NCI-H2171 treated with DMSO at 0.1 percent for 48 hours (cell line): Measurements from ENCODE around the gene CRAT.
A peak's percentile ranks its signal among the peaks of the same experiment; 100 is the strongest.

ENCODE experiments used
- DNase-seq: peaks from one replicate; lab custom pipeline; 2025; lab: John Stamatoyannopoulos, UW

The CRAT gene

GRCh38 chr9:129089246-129089645 lies 21.3 kb downstream of the CRAT start:
- DNase-seq: no peak

GRCh38 chr9:129084087-129084486 lies 26.5 kb downstream of the CRAT start:
- DNase-seq: no peak

DNA sequence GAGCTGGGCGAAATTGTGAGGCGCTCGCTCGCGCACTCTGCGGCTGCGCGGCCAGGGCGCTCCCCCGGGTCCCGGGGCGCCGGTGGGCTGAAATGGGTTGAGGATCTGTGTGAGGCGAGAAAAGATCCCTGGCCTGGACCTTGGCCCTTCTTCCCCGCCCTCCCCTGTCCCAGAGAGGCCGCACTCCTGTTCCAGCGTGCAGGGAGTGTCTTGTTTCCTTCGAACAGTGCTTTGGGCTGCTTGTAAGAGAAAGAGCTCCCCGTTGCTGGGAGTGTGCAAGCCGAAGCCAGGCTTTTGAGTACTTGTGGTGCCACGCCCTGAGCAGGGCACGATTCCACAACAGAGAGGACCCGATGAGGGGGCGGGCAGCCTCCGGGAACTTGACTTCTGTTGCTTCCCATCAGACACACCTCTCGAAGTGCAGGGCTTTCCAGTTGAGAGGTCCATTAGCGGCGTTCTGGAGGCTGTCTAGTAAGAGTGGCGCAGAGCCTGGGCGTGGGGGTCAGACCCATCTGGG lies 29.1 kb downstream of the CRAT start:
- DNase-seq: peak; percentile 54

DNA sequence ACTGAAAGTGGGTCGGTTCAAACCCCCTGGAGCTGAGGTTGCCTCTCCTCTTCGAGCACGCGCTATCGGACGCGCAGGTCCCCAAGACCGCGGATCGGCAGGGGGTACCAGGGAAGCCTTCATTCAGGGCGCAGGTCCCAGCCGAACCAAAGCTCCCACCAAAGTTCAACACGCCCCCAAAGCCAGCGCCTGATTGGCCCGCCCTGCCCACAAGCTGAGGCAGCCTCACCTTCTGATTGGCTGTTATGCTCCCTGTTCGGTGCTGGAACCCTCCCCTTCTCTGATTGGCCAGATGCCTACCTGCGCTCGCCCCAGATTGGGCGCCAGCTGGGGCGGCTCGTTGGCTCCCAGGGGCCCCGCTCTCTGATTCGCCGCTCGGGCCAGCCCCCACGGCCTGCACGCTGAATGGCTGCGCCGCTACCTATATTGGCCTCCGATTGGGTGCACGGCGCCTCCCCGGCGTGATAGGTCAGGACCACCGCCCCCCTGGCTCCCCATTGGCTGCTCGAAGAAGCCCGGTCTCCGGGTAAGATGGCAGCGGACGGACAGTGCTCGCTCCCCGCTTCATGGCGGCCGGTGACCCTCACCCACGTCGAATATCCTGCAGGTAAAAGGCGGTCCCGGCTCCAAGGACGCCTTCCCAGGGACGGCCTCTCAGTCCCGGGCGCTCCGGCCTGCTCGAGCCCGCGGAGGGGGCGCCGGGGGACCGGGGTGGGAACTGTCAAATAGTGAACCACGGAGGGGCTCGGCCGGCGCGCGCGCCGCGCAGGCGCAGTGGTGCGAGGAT lies 29.8 kb downstream of the CRAT start, which contains the start of gene DOLPP1:
Gene DOLPP1 (plus strand): TSS at position 511 of the 787 bp plus-strand sequence. CDS start 21 bp downstream, at position 532.
- peak; percentile 100 for DNase-seq

DNA sequence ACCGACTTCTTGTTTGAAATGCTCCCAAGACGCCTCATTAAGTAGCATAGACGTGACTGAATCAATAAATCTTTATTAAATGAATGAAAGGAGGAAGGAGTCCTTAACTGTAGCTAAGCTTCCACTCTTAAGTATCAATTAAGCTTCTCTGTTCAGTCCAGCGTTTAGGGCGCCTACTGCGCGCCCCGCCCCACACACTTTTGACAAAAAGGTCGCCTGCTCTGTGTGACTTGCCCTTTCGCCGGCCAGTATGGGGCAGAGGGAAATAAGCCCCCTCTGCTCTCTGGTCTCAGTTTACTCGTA lies 30.3 kb downstream of the CRAT start:
- DNase-seq: peak; percentile 30

DNA sequence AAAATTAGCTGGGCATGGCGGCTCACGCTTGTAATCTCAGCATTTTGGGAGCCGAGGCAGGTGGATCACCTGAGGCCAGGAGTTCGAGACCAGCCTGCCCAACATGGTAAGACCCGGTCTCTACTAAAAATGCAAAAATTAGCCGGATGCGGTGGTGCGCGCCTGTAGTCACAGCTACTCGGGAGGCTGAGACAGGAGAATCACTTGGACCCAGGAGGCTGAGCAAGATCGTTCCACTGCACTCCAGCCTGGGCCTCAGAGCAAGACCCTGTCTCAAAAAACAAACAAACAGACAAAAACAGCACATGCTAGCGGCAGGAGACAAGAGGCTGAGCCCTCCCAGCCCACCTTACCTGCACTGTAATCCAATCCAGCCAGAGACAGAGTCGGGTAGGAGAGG lies 30.8 kb downstream of the CRAT start:
- DNase-seq: no peak

DNA sequence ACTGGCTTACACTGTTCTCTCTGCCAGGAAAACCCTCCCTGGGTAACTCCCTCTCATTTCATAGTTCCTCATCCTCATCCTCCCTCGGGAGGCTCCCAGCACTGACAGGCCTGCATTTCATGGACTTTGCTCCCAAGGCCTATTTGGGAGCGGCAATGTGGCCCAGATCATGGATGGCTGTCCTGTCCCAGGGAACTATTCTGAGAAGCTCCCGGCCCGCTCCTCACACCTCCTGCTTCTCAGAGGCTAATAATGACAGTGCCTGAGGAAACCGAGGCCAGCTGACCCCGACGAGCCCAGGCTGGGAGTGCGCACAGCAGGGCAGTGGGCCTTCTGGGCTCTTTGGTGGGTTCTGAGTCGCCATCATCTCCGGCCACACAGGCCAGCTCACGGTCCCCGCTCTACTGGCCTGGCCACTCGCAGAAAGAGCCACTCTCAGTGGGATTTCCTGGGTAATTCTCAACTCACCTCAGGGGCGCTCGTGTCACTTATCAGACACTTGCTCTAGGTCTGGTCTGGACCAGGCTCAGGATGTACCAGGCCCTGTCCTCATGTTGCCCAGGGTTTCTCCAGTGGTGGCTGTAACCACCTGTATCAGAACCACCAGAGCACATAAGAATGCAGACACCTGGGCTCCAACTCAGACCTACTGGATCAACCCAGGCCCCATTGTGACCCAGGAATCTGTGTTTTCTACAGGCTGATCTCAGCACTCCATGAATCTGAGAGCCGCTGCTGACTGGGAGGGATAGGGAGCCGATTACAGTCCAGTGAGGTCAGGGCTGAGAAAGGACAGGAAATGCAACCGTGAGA lies 31.7 kb downstream of the CRAT start:
- no peak for DNase-seq

DNA sequence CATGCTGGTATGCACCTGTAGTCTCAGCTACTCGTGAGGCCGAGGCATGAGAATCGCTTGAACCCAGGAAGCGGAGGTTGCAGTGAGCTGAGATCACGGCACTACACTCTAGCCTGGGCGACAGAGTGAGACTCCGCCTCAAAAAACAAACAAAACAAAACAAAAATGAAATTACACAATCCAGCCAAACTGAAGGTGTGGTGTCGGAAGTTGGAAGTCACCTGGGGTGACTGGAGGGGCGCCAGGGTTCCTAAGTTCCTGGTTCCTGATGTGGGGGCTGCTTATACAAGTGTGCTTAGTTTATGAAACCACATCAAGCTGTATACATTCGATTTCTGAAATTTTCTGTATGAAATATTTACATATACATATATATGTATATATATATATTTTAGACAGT lies 33.4 kb downstream of the CRAT start:
- DNase-seq: no peak

GRCh38 chr9:129076640-129077037 lies 34.0 kb downstream of the CRAT start:
- DNase-seq: no peak

GRCh38 chr9:129075996-129076639 lies 34.5 kb downstream of the CRAT start:
- DNase-seq: no peak

GRCh38 chr9:129074106-129074505 lies 36.5 kb downstream of the CRAT start:
- DNase-seq: no peak

- no peak for DNase-seq
These were observed 37.2 kb downstream of the CRAT start for GRCh38 chr9:129073404-129073803.

- no peak for DNase-seq
These were observed 38.4 kb downstream of the CRAT start for GRCh38 chr9:129072171-129072570.

DNA sequence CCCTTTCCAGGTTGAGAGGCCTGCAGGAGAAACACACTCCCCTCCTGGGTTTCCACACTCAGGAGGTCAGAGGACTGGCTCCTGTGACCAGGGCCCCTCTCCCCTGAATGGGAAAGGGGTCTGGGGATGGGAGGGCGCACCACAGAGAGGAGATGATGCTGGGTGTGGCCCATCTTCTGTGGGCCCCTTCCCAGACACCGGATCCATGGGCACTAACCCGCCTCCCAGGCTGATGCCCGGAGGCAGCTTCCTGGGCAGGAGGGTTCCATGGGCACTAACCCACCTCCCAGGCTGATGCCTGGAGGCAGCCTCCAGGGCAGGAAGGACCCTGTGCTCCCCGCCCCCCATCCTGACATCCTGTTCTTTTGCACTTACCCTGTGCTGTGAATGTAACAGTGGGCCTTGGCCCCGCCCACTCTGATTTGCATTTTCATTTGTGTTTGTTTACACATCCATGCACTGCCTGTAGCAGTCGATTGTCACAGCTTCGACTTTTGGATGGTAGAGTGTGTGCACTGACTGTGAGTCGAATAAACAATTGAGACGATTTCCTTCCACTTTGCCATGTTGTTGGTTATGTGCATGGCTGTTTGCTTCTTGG lies 39.0 kb downstream of the CRAT start:
- no peak for DNase-seq

DNA sequence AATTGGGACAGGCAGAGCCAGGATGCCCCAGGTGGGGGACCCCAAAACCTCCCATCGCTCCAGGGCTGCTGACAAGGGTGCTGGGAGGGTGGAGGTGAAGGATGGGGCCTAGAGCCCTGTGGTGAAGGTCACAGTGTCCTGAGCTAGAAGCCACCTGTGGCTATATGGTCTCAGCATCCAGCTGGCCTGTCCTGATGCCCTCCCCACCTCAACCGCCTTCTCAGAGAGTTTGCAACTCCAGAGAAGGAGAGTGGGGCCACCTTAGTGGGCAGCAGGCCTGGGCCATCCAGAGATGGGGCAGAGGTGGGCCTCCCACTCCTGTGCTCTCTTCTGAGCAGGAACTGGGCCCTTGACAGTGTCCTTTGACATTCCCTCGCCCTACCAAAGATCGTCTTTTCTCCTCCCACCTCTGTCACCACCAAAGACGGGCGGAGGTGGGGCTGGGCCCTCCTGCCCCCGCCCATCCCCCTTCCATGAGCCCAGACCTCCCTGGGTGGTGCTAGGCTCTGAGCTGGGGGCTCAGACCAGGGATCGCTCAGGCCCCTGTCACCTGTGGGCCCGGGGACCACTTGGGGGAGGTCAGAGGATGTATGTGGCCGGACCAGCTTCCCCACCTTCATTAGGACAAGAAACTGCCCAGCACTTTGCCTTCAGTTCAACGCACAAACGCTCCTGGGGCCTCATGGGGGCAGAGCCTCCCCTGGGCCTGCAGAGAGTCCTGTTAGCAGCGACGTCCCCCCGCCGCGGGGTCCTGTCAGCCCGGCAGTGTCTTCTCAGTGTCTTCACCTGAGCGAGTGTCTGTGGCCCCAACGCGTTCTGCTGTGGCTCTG lies 39.7 kb downstream of the CRAT start:
- no peak for DNase-seq

GRCh38 chr9:129069862-129070641 lies 40.5 kb downstream of the CRAT start:
- DNase-seq: no peak

DNA sequence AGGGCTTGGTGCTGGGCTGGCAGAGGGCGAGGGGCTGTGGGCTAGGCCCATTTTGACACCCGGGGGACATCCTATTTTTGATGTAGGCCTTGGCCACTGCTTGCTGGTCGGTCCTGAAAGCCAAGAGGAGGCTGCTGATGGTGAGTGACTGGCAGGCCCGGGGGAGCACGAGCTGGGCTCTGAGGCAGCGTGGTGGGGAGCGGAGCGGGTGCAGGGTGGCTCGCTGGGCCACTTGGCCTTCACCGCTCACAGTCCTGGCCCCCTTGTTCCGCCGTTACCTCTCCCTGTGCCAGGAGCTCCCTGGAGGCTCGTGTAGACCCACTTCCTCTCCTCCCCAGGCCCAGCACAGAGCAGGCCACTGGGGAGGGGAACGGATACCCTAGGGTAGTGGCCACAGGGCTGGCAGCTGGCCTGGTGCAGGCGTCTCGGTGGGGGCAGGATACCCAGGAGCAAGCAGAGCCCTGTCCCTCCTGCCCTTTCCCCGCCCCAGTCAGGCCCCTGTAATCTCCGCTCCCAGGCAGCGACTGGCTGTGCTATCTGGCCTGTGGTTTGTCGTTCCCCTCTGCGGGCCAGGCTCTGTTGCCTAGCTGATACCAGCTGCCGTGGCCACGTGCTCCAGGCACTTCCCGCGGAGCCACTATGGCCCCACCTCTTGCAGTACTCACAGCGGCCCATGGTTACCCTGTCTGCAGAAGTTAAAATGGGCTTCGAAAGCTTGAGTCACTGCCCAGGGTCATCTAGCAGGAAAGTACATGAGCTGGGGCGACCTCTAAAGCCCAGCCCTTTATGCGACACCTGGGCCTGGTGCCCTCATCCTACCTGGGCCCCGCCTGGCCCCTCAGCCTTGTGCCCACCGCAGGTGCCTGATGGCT lies 41.4 kb downstream of the CRAT start:
- DNase-seq: no peak

DNA sequence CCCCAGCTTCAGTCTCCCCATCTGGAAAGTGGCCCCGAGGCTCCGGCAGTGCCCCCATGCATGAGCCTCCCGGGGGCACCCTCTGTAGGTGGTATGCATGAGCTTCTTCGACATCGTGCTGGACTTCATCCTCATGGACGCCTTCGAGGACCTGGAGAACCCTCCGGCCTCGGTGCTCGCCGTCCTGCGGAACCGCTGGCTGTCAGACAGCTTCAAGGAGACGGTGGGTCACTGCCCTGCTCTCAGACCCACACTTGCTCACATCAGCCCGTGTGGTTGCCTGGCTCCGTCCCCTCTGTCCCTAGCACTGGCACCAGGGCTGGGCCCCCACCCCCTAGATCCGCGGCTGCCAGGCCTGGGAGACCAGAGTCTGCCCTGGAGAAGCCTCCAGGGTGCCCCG lies 42.5 kb downstream of the CRAT start:
- no peak for DNase-seq

- no peak for DNase-seq
These were observed 46.1 kb downstream of the CRAT start for GRCh38 chr9:129064499-129064908.

GRCh38 chr9:129063061-129063460 lies 47.5 kb downstream of the CRAT start:
- no peak for DNase-seq
